ENCODE data around the gene KRT73.

Gene KRT73

DNA sequence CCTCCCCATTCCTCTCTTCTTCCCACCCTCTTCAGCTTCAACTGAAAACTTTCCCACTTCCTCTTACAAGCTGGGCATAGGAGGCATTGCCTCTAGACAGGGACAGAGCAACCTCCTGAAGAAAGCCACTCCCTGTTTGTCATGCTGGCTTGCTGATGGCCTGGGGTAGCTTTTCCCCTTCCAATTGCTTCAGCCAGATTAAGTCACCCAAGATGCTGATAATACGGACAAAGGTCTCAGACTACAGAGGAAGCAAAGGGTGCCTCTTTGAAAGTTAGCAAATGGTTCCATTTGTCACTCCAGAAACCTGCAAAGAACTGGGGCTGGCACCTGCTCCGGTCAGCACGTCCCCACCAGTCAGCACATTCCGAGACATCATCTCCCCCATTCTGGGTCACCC is 27.6 kb upstream of the KRT73 start:
- DNase-seq (ENCODE audit: low read depth), result no peak

DNA sequence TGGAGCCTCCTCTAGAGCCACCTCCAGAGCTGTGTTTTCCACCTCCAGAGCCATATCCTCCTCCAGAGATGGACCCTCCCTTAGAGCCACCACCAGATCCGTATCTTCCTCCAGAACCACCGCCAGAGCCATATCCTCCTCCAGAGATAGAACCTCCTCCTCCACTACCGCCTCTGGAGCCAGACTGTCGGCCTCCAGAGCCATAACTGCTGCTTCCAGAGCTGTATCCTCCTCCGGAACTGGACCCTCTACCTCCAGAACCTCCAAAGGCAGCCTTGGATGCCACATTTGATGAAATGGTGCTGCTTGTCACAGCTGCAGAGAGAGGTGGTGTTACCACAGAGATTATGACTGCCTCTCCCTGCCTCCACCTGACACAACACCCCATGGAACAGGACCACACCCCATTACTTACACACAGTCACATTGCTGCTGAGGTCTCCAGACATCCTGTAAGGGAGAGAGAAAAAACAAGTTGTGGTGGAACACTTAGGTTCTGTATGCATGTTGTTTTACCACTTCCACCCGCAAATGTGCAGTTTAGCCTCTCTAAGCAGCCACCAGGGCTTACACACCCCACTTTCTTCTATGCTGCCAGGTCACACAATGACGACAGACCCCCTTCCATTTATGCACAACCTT is 26.9 kb upstream of the KRT73 start:
- DNase-seq (ENCODE audit: low read depth), result no peak

DNA sequence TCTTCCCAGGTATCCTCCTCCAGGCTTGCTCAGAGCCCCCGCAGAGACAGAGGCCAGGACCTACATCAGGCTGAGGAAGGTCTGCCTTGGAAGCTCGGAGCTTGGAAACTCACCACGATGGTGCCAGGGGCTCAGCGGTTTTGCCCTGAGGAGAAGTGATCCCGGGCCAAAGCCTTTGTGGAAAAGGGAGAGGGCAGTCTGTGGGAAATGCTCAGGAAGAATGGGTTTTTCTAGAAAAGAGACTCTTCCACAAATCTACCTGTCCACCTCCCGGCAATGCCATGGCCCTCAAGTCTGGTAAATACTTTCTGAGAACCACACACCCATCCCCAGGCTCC is 25.7 kb upstream of the KRT73 start:
- DNase-seq (ENCODE audit: low read depth), result no peak

DNA sequence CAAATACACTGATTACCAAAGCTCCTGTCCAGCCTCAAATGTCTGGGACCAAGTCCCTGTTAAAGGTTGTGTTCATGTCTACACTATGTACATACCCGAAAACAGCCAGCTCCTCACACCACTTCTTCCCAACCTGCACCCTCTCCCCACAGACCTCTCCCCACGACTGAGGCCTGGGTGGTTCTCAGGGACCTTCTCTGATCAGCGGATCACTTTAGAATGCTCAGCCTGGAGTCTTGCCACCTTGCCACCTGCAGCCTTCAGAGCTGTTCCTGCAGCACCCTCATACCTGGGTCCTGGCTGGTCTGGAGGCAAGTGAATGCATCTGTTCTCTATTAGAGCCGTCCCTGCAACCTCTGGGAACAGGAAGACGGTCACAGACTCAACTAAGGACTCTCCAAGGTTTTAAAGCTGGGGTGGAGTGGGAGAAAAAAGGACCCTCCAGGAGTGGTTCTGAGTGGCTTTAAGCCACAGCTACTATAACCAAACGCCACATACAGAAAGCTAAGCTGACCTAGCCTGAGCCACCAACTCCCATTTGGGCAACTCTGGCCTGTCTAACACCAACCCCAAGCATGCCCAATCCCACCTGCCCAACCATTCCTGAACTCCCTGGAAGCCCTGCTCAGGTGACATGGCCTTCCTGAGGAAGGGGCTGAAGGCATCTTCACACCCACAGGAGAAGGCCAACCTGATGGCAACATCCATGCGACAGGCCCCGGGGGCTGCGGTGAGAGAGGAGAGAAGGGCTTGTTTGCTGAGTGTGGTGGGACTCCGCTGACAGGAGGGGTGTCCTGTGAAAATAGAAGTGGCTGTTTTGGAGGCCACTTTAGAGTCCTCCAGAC is 25.1 kb upstream of the KRT73 start:
- DNase-seq (ENCODE audit: low read depth), result no peak

DNA sequence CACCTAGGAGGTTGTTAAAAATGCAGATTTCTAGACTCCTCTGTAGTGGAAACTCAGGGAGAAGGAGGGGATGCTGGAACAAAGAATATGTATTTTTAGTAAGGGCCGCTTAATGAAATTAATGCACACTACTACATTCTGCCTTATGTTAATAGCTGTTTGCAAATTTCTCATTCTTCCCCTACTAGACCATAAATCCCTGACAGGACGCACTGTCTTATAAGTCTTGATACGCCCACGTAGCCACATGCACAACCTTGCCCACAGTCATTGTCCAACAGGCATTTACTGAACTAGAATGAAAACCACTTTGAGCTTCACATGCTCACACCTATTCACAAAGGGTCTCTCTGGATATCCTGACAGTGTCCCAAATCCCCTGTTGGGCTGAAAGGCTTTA is 23.1 kb upstream of the KRT73 start:
- no peak for DNase-seq (ENCODE audit: low read depth)

DNA sequence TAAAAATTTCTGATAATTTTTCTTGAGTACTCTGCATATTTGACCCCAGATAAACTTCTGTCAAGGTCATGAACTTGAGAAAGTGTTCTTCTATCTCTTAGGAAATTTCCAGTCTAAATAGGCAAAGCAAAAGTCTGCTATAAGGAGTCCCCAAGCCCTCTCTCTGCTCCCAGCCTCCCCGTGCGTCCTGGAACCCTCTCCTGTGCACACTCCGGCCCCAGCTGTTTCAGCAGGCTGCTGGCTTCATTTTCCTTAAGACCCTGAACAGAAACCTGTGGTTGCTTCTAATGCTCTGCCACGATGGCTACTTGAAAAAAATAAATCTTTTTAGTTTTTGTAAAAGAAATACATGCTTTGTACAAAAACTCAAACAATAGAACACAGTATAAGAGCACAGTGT is 18.9 kb upstream of the KRT73 start:
- no peak for DNase-seq (ENCODE audit: low read depth)

DNA sequence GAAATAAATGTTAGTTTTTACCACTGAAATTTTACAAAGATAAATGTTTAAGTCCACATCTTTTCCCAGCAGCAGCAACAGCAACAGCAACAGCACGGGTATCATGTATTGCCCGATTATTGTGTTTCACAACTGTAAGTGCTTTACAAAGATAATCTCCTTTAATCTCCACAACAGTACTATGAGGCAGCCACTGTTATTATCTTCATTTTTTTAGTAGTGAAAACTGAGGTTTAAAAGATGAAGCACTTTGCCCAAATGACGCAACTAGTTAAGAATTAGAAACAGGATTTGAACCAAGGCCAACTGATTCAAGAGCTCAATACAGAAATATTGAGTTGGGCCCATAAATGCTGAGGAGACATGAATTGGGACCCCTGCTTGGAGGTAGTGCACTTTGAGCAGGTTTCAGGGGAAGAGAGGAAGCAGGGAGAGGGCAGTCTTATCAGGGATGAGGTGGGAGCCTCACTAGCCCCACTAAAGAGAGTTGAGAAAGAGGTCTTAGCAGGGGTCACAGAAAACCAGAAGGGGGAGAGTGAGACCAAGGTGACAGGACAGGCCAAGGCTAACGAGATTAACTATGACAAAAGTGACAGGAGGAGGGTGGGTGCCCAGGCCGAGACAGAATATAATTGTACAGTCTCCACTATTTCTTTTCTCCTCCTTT is 18.4 kb upstream of the KRT73 start:
- DNase-seq (ENCODE audit: low read depth), result no peak

DNA sequence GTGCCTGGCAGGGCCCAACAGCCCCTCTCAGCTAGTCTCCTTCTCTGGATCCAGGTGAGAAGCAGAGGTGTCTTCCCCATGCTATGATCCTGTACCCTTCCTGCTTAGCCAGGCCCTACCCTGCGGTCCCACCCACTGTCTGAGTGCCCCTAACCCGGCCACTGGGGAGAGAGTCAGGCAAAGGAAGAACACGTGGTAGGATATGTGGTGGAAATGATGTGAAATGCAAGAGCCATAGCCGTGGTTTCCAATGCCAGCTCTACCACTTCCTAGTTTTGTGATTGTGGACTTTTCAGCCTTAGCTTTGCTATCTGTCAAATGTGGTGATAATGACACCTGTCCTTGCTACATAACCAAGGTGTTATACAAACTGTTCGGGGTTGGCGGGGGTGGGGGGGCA is 17.8 kb upstream of the KRT73 start:
- DNase-seq (ENCODE audit: low read depth), result no peak

DNA sequence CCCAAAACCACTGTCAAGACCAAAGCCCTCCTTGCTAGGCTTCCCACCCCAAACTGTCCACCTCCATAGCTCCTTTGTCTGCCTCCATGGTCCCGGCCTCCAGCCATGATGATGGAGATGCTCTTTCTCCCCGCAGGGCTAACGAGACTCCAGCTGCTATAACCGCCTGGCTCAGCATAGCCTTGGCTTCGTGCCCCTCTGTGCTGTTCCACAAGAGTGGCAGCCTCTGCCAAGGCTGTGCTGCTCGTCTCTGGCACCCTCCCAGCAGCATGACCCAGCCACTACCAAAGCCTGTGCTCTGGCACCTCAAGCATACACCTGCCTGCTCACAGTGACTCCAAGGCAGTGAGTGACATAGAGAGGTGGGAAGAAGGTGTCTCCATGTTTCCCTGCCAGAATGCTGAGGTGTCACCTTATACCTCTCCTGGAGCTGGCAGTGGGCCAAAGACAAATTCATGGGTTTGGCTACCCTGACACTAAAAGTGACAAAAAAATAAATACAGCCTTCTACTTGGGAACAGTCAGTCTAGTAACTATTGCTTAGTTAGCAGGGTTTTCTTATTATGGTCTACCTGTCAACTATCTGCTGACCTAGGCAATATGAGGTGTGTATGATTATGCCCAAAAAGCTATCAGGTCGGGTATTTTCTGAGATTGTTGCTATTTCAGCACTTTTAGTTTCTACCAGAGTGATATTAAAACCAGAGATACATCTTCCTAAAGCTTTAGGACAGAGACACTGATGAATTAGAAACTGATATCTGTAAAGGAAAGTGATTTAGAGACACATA is 16.1 kb upstream of the KRT73 start:
- no peak for DNase-seq (ENCODE audit: low read depth)

DNA sequence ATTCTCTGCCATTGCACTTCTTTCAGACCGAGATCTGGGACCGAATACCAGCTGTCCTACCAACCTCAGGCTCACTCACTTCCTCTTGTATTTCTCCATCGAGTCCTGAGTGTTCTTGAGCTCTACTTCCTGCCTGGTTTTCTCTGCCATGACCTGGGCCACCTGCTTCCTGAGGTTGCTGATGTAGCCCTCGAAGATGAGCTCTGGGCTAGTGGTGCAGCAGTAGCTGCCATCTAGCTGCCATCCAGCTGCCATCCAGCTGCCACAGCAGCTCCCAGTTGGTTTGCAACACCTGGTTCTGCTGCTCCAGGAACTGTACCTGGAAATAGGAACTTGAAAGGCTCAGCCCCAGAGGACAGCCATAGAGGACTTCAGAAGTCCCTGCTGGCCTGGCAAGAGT is 15.0 kb upstream of the KRT73 start:
- no peak for DNase-seq (ENCODE audit: low read depth)

DNA sequence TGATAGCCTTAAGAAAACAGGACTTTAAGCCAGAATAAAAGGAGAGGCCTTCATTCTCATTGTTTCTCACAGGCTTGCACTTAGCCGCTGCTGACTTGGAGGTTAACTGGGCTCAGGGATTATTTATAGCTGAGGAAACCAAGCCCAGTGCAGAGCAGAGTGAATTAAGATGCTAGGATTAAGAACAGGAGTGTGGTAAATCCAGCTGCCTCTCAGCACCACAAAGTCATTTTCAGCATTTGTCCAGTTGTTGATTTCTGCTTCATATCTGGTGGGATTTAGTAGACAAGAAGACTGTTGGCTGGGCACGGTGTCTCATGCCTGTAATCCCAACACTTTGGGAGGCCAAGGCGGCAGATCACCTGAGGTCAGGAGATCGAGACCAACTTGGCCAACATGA is 14.3 kb upstream of the KRT73 start:
- no peak for DNase-seq (ENCODE audit: low read depth)

DNA sequence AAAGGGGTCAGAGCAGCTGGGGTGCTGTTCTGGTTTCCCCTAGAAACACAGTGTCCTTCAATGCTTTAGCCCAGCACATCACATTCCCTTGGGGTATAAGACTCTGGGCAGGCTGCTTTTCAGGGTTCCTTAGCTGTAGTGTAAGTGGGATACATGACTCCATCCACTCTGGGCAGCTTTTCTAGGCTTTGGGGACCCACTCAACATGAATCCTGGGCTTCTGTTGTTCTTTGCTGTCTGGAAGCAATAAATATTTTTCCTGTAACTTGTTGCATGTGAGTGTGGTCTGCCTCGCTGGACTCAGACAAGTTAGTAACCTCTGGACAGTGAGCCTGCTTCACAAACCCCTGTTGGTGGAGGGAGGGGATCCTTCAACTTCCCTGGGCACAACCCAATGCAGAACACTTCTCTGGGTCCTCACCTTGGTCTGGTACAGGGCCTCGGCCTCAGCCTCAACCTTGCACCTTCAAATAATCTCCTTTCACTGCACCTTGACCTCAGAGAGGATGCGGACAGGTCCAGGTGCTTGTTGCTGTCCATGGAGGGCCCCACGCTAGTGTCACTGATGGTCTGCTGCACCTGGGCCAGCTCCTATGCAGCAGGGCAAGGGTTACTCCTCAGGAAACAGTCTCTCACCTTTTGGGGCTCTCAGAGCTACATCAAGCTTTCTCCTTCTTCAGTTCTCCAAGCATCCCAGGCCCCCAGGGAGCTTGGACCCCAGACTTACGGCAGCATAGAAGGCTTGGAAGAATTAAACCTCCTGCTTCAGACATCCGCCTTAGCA is 13.5 kb upstream of the KRT73 start:
- no peak for DNase-seq (ENCODE audit: low read depth)

DNA sequence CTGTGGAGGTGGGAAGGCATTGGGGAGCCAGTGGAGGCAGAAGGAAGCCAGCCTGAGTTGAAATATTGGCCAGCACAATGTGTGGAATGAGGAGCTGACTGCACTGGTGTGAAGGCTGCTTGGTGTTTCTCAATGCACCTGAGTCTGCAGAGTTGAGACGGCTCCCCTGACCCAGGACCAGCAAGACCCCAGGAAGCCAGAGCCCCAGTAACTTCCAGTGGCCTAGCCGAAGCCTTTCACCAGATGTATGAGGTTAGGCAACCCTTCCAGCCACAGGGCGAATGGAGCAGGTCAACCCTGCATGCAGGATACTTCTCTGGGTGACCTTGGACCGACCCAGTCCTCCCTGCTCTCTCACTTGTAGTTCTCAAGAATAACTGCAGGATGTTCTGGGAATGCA is 12.9 kb upstream of the KRT73 start:
- no peak for DNase-seq (ENCODE audit: low read depth)

DNA sequence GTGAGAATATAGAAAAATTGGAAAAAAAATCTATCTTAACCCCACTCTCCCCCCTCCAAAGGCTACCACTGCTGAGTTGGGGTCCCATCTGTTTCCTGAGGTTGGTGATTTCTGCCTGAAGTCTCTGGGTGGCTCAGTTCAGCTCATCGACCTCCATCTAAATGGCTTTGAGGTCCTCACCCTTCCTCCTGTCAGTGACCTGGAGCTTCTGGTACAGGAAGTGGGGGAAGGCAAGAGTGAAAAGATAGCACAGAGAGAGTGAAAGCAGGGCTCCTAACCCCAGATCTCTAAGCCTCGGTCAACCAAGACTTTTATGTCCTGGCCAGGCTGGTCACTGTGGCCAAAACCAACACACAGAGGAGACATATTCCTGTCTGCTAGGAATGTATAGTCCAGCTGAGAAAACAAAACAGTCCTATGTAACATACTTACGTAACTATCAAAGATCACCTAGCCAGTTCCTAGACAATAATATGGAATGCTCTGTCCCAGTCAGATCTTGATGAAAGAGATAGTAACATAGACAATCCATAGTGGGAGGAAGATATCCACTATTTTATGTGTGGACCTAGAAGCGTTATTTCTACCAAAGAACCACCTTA is 12.3 kb upstream of the KRT73 start:
- DNase-seq (ENCODE audit: low read depth), result no peak

DNA sequence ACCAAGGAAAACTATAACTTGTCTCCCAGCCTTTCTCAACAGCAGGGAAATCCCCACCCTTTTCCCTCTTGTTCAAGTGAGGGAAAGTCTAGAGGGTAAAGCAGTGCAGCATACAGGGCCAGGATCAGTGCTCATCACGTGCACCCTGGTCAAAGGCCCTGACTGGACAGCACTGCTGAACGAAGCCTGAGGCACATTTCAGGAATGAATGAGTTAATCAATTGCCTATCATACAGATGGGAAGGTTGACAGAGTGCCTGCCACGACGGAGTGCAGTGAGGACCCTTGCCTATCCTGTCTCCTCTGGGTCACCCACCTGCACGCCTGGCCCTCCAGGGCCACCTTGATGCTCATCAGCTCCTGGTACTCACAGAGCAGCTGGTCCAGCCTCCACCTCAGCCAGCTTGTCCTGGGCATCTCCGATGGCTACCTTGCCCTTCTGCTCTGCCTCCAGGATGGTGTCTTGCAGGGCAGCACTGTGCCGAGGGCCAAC is 11.7 kb upstream of the KRT73 start:
- DNase-seq (ENCODE audit: low read depth), result no peak

DNA sequence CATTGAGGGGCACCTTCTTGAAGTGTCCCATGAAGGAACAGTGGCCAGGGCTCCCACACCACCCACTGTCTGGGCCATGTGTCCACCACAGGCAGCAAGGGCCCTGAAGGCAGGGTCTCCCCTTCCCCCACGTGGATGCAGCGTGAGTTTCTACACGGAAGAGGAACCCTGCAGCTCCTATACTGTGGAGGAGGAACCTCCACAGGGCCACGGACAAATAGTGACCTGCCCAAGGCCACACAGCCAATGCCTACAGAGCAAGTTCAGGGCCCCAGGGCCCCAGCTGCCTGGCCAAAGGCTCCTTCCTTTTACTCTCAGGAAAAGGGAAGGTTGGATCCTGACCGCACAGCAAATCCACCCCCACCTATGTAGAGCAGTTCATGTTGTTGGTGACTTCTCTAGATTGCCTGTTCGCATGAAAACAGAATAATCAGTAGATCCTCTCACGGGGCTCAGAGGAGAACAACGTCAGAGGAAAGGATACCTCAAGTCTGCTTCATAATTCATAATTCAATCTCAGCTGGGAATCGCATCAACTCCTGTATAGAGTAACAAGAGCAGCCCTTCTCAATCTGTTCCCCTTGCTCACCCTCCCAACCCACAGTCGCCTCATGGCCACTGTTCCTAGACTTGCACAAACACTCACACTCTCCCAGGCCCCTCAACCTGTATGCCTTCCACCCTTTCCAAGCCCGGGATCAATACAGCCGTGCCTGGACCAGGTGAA is 11.1 kb upstream of the KRT73 start:
- no peak for DNase-seq (ENCODE audit: low read depth)

DNA sequence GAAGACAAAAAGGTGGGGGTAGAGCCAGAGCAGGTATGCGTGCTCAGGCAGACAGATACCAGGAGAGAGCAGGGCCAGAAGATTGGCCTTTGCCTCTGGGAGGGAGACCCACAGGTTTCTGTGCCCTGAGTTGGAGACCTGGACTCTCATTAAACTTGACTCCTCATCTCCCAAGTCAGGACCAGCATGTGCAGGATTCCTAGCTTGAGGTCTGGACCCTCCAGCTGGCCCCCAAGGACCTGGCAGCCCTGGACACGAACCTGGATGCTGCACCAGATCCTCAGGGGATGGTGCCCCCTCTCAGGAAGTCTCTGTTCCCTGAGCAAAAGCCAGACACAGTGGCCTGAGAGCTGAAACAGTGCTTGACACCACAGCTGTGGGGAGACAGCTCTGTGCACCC is 10.5 kb upstream of the KRT73 start:
- no peak for DNase-seq (ENCODE audit: low read depth)

DNA sequence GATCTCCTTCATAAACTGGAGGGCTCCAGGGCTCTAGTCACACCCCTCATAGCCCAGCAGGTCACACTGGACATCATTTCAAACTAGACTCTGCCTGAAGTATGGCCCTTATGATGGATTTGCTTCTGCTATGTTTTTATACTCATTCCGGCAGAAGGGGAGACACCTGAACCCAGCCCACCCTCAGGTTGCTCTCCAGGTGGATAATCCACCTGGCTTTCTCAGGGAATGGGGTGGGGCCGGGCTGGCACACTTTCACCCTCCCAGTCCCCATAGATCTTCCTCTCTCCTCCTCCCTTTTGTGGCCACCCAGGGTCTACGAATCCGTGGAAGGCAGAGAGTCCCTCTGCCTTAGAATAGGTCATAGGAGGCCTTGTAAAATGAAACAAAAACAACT is 9.8 kb upstream of the KRT73 start:
- no peak for DNase-seq (ENCODE audit: low read depth)

DNA sequence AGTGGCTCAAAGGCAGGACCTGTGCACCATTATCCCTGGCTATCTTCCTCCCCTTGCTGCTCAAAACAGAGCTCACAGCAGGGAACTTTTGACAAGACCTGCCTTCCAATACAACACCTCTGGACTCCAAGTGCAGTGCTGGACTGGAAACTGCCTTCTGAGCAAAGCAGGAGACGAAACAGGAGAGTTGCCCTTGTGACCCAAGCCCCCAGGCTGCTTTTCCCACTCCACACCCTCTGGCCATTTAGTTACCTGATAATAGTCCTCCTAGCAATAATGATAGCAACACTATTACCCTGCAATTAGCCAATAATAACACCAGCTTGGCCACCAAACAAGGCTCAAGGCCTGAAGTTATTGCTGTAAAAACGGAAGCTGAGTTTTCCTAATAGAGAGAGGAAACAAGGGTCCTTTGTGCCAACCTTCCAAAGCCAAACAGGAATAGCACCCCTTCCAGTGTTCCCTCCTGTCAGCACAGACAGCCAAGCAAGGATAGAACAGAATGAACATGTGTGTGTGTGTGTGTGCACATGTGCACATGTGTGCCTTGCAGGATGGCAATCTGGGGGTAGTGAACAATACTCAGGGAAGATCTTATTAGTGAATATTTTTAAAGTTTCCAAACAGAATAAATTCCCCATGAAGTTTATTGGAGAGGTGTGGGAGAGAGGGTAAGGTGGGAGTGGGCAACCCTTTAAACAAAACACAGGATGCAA is 9.2 kb upstream of the KRT73 start:
- DNase-seq (ENCODE audit: low read depth), result no peak

DNA sequence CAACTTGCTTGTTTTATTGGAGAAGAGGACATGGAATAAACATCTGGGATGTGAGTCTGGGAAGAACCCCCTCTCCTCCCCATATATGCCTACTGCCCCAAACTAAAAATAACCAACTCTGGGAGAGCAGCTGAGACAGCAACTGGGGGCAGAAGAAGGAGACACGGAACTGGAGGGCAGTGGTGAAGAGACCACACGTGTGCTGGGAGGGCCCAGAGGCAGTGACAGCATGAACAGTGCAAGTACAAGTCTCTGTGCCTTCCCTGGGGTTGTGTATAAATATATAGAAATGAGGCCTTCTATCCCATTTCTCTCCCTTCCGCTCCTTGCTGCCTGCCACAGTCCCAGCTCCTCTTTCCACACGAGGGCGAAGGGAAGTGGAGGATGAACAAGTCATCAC is 4.0 kb upstream of the KRT73 start:
- DNase-seq (ENCODE audit: low read depth), result no peak

Measured in GM04504 (cell line).